GM19455 (cell line): ENCODE results near the gene TNPO3.

Experiments
- ATAC-seq: cut with Tn5 transposase; IDR thresholded peaks from one replicate; pipeline ENCODE4 v1.9.1; 2021; ENCODE audit not compliant: unreplicated experiment

TNPO3 gene

GRCh38 chr7:128911423-128912031, 143.4 kb downstream of the TNPO3 start:
- ATAC-seq, result no peak

- ATAC-seq, result no peak
These were observed 144.4 kb downstream of the TNPO3 start, which contains the start of gene KCP for GRCh38 chr7:128910569-128910945. TSS of gene KCP (minus strand) at chr7:128910709. CDS start at chr7:128910676, 33 bp downstream.

DNA sequence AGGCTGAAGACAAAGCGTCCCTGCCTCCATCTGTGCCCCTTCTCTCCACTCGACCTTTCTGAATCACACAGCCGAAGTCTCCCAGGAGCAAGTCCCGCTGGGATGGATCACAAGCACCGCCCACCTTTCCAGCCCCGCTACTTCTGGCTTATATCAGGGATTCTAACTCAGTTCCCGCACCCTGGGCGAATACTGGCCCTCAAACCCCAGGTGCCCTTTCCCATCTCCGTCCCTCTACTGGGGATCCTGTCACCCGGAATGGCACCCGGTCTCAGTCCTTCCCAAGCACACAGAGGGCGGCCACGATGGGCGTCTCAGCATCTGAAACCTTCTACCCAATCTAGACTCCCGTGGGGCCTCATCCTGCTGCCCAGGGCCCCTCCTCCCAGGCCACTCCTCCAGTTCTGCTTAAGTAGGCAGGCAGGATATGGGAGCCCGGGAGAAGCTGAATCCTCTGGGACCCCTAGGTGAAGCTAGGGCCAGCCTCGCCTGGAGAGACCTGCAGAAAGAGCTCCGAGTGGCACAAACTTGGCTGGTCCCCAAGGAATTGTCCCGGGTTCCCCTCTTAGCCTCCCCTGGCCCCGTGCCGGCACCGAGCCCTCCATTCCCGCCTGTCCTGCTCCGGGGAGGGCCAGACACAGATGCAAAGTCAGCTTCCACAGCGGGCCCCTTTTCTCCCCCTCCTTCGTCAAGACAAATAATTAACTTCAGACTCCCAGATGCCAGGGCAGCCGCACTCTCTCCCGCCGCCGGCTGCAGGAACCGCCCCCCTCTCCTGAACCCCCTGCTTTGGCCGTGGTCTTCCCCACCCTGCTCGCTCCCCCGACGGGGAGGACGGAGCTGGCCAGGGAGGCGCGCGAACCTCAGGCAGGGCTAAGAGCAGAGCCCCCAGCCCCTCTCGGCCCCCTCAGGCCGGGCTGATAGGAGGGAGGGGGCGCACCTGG, 145.0 kb downstream of the TNPO3 start:
- no peak for ATAC-seq

- no peak for ATAC-seq
These were observed 145.9 kb downstream of the TNPO3 start for GRCh38 chr7:128908750-128909624.

GRCh38 chr7:128906766-128907559, 147.9 kb downstream of the TNPO3 start:
- no peak for ATAC-seq

DNA sequence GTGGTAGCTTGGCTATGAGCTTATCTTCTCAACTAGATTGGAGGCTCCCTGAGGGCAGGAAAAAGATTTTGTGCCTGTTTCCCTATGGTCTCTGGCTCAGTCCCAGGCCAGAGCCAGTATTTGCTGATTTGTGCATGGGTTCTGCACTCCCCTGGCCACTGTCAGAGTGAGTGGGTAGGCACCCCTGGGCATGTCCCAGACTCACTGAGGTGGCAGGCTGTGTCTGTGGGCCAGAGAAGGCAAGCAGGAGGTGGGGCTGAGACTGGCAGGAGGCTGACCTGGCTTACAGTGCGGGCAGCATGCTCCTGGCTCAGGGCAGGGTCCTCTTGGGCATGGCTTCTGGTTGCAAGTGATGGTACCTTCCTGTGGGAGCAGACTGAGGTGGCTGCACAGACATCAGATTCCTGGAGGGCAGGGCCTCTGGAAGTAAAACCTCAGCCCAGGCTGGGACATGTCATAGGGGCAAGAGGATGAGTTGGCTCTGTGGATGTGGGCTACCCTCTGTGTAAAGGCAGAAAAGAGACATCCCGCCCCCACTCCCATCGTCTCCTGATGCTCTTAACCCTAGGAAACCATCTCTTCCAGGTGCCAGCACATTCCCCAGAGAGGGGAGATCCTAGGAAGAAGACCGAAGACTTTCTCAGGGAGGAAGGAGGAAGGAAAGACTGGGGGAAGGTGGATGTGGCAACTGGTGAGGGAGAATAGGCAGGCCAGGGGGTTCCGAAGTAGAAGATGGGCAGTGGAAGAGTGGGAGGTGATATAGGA, 148.7 kb downstream of the TNPO3 start:
- ATAC-seq, result no peak

DNA sequence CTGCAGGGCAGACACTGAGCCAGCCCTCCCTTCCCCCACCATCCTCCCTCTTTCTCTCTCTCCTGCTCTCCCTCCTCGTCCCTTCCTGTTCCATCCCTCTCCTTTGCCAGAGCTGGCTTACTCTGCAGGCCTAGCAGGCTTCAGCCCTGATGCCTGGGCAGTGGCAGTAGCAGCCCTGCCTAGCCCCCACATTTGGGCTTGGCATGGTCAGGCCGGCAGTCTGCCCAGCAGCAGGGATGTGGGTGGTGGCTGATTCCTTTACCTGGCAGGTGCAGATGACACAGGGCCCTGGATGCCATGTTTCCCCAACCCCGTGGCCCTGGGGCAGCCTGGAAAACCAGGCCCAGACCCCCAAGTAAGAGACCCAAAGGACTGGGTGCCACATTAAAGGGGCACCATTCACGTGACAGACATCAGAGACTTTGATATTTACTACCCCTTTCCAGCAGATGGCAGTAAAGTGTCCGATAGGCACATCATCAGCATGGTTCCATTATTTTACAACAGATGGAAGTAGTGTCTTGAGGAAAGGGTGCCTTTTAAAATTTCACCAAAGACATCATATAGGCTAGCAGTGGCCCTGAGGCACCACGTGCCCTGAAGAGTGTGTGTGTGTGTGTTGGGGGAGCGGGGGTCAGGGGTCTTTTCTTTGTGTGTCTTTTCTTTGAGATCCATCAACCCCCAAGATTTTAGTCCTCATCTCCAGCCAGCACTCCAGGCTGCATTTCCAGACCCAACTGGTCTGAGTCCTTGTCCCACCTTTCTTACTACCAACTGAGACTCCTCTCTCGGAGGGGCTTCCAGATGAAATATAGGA, 150.3 kb downstream of the TNPO3 start:
- ATAC-seq, result no peak
